Esophagus (tissue), 2 donors: Measurements from ENCODE around the gene RHOBTB3. TPM values are rescaled to one million over a fixed set of nuclear protein-coding genes. Genes with fewer than 3 reads are reported as not detected.
A peak's percentile ranks its signal among the peaks of the same experiment; 100 is the strongest.

ENCODE experiments used
- H3K27ac ChIP-seq, 2 donors: one replicate each; pipeline ENCODE4 v1.5.1; 2013; ENCODE audit warnings: low read depth in 2 of 2, mild to moderate bottlenecking in 2 of 2, inconsistent platforms in 1 of 2, low read length in 1 of 2, moderate library complexity in 1 of 2
- H3K27me3 ChIP-seq, 2 donors: one replicate each; pipeline ENCODE4 v1.6.1; 2013; ENCODE audit warnings: low read length in 2 of 2, control low read depth in 1 of 2, mild to moderate bottlenecking in 1 of 2; ENCODE audit not compliant: insufficient read depth in 2 of 2, control insufficient read depth in 1 of 2
- H3K36me3 ChIP-seq, 2 donors: one replicate each; pipeline ENCODE4 v1.6.1; 2013; ENCODE audit warnings: low read length in 1 of 2; ENCODE audit not compliant: control insufficient read depth in 2 of 2, insufficient read depth in 2 of 2
- H3K4me1 ChIP-seq, 2 donors: one replicate each; pipeline ENCODE4 v1.6.1; 2013; ENCODE audit warnings: low read length in 1 of 2; ENCODE audit not compliant: control insufficient read depth in 2 of 2, insufficient read depth in 2 of 2
- H3K4me3 ChIP-seq, 2 donors: one replicate each; pipeline ENCODE4 v1.5.1; 2013; ENCODE audit warnings: low read length in 2 of 2, mild to moderate bottlenecking in 2 of 2, low read depth in 1 of 2, moderate library complexity in 1 of 2
- H3K9me3 ChIP-seq, 2 donors: one replicate each; pipeline ENCODE4 v1.6.1; 2013; ENCODE audit warnings: mild to moderate bottlenecking in 2 of 2, low read depth in 1 of 2, low read length in 1 of 2, moderate library complexity in 1 of 2; ENCODE audit not compliant: control insufficient read depth in 2 of 2, insufficient read depth in 1 of 2
- WGBS, 2 donors: extraction: QIAGEN DNeasy Blood & Tissue Kit; methylation state at CpG; one replicate each; pipeline ENCODE4 v1.1.7; 2013; 5-methylcytosine and 5-hydroxymethylcytosine counted together
- polyA plus RNA-seq, 2 donors: library from polyadenylated mRNA; stranded (reverse); fragments of 200-250 nt; gene quantifications; one replicate each; pipeline ENCODE4 v1.2.3, GENCODE V29; 2013
- donor health status: healthy with polysubstance abuse.
- donor health status: Bipolar disorder and iron deficiency.

Gene RHOBTB3
- polyA plus RNA-seq, 2 donors = 3.5 to 3.8 TPM

DNA sequence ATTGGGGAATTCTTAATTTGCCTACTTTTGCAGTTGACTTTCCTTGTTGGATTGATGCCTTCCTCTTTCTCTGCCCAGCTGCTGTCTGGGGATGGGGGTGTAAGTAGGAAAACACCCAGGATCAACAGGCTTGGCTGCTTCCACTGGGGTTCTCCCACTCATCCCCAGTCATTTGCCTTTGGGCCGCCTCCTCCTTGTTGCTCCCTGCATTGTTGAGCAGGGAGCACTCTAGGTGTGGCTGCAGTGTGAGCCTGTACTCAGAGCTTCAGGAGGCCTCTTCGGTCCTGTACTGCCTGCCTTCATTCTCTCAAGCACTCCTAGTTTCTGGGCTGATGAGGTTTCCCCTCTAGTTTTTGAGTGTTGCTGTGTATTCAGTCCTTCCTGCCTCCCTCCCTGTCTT, 12.1 kb downstream of the RHOBTB3 start:
- no peaks in the 10 kb centered on the region for H3K9me3 ChIP-seq
- H3K4me1 ChIP-seq = peaks cover 0 to 5% of the 10 kb centered on the region in 2 donors
- no peaks in the 10 kb centered on the region for H3K36me3 ChIP-seq
- no peaks in the 10 kb centered on the region for H3K27me3 ChIP-seq
- no peak overlapping the region for H3K4me3 ChIP-seq
- no peak overlapping the region for H3K27ac ChIP-seq
- WGBS, 2 donors = 70 to 82% methylated on average over 2 of the region's 2 CpGs

DNA sequence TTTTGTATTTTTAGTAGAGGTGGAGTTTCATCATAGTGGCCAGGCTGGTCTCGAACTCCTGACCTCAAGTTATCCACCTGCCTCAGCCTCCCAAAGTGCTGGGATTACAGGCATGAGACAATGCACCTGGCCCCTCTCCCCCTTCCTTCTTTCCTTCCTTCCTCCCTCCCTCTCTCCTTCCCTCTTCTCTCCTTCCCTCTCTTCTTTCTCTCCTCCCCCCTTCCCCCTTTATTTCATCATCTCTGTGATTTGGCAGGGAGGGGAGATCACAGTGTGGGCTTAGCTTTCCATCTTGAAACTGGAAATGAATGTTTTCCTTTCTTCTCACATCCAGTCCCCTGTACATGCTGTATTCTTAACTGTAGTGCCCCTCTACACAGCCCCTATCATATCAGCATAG, 12.7 kb downstream of the RHOBTB3 start:
- H3K9me3 ChIP-seq = no peaks in the 10 kb centered on the region
- WGBS, 2 donors = 88 to 100% methylated on average over 1 of the region's 1 CpG
- no peaks in the 10 kb centered on the region for H3K36me3 ChIP-seq
- H3K27me3 ChIP-seq = no peaks in the 10 kb centered on the region
- no peak overlapping the region for H3K4me3 ChIP-seq
- peaks cover 0 to 5% of the 10 kb centered on the region in 2 donors for H3K4me1 ChIP-seq
- H3K27ac ChIP-seq = no peak overlapping the region

DNA sequence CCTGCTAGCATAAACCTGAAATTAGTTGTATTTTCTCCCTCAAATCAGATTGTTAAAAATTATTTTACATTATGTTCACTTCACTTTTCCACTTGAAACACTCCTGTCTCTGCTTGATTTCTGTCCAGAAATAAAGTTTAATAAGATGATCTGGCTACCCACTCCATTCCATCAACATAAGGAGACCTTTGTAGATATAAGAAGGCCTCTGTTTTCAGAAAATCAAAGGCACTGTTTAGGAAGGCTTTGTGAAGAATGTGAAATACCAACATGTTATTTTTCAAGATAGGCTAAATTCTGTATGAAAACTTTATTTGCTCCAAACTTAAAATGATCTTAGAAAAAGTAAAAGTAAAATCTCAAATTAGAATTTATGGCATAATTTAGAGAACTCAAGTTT, 15.1 kb downstream of the RHOBTB3 start:
- peaks cover 0 to 5% of the 10 kb centered on the region in 2 donors for H3K4me1 ChIP-seq
- no peak overlapping the region for H3K27ac ChIP-seq
- H3K27me3 ChIP-seq = no peaks in the 10 kb centered on the region
- no peaks in the 10 kb centered on the region for H3K36me3 ChIP-seq
- H3K9me3 ChIP-seq = no peaks in the 10 kb centered on the region
- H3K4me3 ChIP-seq = no peak overlapping the region

DNA sequence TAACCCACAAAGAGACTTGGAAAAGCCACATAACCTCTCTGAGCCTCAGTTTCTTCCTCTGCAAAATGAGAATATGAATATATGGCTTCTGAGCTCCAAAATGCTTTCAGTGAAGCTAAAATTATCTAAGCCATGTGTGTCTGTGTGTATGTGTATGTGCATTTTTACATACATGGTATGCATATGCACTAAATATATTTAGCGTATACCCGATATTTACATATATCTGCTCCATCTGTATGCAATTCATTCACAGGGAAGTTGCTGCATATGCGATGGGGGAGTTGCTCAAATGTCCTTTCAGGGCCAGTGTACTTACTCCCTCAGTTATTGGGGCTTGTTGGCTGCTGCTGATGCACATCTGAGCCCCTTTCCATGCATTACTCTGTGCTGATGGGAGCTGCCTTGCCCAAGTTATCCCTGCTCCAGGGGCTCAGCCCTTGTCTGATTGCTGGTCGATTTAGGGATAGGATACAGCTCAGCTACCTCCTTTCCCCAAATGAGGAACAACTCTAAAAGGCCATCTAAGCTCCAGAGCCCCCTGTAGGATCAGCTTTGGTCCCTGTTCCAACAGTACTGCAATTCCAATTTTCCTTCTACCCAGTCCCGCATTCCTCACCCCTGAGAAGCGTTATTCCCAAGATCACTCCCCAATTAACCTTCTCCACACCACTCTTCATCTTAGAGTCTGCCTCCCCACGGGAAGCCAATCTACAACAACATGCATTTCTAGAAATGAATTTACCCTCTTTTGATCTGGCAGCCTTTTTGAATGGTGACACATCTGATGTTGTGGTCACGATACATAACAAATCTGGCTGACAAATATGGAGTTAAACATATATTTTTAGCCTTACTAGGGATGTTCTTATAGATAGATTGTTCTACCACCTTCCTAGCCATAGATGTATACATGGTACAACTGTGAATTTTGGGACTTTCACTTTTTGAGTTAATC, 15.9 kb downstream of the RHOBTB3 start:
- H3K9me3 ChIP-seq = no peaks in the 10 kb centered on the region
- 82 to 87% methylated on average over 8 of the region's 8 CpGs for WGBS, 2 donors
- H3K4me1 ChIP-seq = peaks cover 0 to 5% of the 10 kb centered on the region in 2 donors
- H3K36me3 ChIP-seq = no peaks in the 10 kb centered on the region
- no peak overlapping the region for H3K27ac ChIP-seq
- no peak overlapping the region for H3K4me3 ChIP-seq
- H3K27me3 ChIP-seq = no peaks in the 10 kb centered on the region

DNA sequence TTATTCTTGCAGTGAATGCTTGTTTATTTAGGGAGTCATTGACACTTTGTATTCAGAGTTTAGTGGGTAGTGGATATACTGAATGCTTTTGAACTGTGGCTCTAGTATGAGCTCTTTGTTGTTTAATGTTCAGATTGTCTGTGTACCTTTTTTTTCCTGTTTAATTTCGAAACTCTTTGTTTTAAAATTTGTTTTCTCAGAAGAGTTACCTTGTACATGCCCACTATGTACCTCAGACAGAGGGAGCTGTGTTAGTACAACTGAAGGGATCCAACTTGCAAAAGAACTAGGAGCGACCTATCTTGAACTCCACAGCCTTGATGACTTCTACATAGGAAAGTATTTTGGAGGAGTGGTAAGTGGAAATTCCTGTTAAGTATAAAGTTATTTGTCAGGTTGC, 17.0 kb downstream of the RHOBTB3 start:
- Histone ChIP-seq H3K4me1 (peaks cover 0 to 4% of the 10 kb centered on the region in 2 donors), H3K27me3 (no peaks in the 10 kb centered on the region), H3K9me3 (no peaks in the 10 kb centered on the region), H3K36me3 (no peaks in the 10 kb centered on the region), H3K4me3 (no peak overlapping the region), H3K27ac (no peak overlapping the region)
- WGBS, 2 donors = 28 to 51% methylated on average over 2 of the region's 2 CpGs

- Histone ChIP-seq H3K27me3 (no peaks in the 10 kb centered on the region), H3K27ac (no peak overlapping the region), H3K4me1 (no peaks in the 10 kb centered on the region), H3K36me3 (no peaks in the 10 kb centered on the region), H3K9me3 (no peaks in the 10 kb centered on the region), H3K4me3 (no peak overlapping the region)
- WGBS, 2 donors = 72 to 81% methylated on average over 2 of the region's 2 CpGs
These were observed 23.4 kb downstream of the RHOBTB3 start for GRCh38 chr5:95754545-95754944.

GRCh38 chr5:95759005-95759404, 27.9 kb downstream of the RHOBTB3 start:
- WGBS, 2 donors = 72 to 93% methylated on average over 10 of the region's 10 CpGs
- Histone ChIP-seq H3K4me3 (no peak overlapping the region), H3K9me3 (no peaks in the 10 kb centered on the region), H3K4me1 (no peaks in the 10 kb centered on the region), H3K27ac (no peak overlapping the region), H3K36me3 (no peaks in the 10 kb centered on the region), H3K27me3 (no peaks in the 10 kb centered on the region)

- no peak overlapping the region for H3K4me3 ChIP-seq
- H3K27ac ChIP-seq = no peak overlapping the region
- H3K9me3 ChIP-seq = no peaks in the 10 kb centered on the region
- WGBS, 2 donors = 33 to 46% methylated on average over 2 of the region's 2 CpGs
- no peaks in the 10 kb centered on the region for H3K36me3 ChIP-seq
- H3K4me1 ChIP-seq = no peaks in the 10 kb centered on the region
- H3K27me3 ChIP-seq = no peaks in the 10 kb centered on the region
These were observed 28.5 kb downstream of the RHOBTB3 start for GRCh38 chr5:95759634-95760033.

DNA sequence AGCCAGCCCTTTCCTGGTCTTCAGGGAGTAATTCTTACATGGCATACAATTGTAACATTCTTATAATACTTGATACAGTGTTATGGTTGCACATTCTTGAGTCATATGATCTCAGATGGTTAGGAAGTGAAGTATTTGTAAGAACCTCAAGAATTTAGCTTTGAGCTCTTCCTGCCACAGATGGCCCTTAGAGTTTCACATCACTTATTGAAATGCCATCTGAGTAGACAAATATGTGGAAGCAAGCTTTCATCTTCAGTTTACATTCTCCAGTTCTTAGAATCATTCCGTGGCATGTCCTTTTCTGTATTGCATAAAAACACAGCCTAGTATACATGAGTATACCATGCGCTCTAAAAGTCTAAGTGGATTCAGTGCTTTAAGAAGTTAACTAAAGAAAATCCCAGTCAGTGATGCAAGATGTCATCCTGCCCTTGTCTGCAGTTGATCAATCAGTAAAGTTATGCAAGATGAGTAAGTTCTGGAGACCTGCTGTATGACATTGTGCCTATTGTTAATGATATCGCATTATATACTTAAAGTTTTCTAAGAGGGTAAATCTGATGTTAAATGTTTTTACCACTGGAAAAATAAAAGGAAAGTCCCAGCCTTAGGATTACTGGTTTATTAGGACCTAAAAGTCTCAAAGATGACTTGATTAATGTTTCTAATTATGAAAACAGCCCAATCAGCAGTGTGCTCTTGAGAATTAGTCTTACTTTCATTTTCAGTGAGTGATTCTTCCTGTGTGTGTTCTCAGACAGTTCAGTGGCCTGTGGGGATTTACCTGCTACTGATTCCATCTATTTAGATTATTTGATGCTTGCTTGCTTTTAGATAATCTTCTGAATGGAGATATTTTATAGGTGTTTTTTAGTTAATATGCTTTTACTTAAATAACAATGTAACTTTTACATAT, 29.4 kb downstream of the RHOBTB3 start:
- H3K4me3 ChIP-seq = no peak overlapping the region
- peak overlapping the region in 1 of 2 donors; percentile 21 for H3K27ac ChIP-seq
- H3K36me3 ChIP-seq = no peaks in the 10 kb centered on the region
- no peaks in the 10 kb centered on the region for H3K4me1 ChIP-seq
- no peaks in the 10 kb centered on the region for H3K9me3 ChIP-seq
- WGBS, 2 donors = 45 to 46% methylated on average over 3 of the region's 3 CpGs
- no peaks in the 10 kb centered on the region for H3K27me3 ChIP-seq
